Activated effector memory CD4-positive, alpha-beta T cell treated with Interleukin-2 at 50 U/mL for 16 hours (primary cell): ENCODE measurements around the gene C19orf67.

ENCODE experiments used
- DNase-seq: peaks from one replicate; pipeline ENCODE4 v3.0.0-alpha.2; 2020

Gene C19orf67

DNA sequence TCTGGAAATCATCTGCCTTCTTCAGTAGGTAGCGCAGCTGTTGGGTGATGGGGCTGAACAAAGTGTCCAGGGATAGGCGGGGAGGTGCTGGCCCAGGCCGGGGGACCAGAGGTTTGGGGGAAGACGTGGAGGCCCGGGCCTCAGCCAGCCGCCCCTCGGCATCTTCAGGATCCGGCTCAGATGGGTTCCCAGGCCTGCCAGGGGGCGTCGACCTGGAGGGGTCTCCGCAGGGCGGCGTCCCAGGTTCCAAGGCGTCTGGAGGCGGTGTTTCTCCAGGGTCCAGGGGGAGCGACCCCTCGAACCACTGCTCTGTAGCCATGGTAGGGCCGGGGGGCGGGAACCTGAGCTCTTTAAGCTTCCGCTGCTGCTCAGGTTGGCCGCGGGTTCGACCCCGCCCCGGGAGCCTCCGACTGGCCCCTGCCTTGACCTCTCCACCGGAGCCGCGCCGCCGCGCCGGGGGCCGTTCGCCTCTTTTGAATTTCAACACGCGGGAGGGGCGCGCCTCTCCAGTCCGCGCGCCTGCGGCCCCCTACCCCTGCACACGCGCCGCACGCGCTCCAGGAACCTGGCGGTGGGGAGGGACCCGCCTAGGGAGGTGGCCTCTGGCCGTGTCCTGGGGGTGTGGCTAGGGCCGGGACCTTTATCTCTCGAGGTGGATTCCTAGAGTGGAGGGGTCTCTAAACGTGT, at the start of gene C19orf67:
TSS of gene C19orf67 (minus strand) at position 475 of the 687 bp plus-strand sequence. CDS start at position 319, 156 bp downstream.
- DNase-seq, result no peak

DNA sequence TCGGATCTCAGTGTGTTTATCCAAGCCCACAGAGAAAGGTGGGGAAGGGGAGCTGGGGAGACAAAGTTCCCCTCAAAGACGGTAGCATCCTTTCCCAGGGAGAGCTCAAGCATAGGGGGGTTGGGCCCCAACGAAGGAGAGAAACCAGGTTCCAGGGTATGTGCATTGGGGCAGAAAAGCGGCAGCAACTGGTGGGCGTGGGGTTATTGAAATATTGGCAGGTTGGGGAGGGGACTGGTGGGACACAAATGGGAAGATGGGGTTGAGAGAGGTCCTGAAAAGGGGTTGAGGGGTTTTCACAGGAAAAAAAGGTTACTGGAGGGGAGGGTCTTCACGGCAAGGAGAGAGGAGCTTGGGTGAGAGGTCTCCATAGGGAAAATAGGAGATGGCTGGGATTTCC, 49.8 kb upstream of the C19orf67 start:
- no peak for DNase-seq

DNA sequence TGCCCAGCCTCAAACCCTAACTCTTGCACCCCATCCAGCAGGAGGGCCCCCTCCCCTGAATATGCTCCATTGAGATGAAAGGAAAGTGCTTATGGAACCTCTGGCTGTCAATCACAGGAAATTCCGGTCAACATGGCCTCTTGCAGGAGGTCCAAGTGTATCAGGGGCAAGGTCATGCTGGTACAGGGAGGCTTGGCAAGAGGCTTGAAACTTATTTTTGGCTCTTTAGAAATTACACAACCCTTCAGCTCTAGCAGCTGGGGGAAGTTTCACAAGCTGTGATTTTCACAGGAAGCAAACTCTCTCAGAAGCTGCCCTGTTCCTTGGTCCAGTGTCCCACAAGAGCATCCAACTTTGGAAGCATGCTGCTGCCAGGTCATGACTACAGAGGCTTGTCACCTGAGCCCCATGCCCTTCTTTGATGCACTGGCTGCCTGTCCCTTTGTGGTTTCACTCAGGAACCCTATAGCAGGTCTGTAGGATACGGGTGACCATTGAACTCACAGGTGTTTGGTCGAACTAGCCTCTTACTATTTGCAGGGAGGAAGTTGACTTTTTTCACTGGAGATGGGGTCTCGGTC, 42.4 kb upstream of the C19orf67 start:
- no peak for DNase-seq

DNA sequence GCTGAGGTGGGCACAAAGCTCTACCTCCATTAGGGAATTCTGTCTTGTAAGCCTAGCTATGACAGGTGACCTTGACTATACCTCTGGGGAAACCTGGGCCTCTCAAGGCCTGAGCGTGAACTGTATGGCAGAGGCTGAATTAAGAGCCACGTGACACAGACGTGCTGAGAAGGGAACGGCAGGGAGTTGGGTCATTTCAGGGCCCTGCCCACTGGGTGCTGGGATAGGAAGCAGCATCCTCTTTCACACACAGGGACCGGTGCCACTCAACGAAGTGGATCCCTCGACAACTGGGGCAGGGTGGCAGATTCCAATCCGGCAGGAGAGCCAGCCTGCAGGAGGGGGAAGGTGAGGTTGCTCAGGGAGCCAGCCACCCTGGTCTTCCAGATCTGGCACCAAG, 41.6 kb upstream of the C19orf67 start:
- DNase-seq, result no peak

DNA sequence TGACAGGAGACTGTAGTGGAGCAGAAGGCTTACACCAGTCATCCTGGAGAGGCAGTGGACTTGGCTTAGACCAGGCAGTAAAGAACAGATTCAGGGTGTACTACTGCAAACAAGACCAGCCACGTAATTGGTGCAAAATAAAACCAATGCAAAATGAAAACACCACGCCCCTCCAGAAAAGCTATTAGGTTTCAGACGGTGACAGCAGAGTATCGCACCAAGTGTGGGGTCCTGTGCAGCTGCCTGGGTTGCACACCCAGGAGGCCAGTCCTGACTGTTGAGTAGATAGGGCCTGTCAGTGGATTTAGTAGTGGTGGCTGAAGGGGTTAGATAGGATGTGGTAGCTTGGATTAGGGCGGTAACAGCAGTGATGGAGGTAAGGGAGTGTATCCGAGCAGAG, 37.3 kb upstream of the C19orf67 start:
- DNase-seq, result no peak

DNA sequence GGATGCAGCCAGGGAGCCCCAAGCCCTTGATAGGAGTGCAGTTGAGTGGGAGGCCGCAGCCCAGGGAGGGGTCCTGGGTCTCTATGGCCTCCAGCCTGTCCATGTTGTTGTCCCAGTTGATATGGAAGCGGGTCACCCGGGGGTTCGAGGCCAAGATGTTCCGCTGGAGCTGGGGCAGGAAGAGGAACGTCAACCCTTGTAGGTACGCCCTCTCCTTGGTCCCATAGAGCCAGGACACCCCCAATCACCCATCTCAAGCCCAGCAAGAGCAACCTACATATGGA, 34.9 kb upstream of the C19orf67 start:
- no peak for DNase-seq

DNA sequence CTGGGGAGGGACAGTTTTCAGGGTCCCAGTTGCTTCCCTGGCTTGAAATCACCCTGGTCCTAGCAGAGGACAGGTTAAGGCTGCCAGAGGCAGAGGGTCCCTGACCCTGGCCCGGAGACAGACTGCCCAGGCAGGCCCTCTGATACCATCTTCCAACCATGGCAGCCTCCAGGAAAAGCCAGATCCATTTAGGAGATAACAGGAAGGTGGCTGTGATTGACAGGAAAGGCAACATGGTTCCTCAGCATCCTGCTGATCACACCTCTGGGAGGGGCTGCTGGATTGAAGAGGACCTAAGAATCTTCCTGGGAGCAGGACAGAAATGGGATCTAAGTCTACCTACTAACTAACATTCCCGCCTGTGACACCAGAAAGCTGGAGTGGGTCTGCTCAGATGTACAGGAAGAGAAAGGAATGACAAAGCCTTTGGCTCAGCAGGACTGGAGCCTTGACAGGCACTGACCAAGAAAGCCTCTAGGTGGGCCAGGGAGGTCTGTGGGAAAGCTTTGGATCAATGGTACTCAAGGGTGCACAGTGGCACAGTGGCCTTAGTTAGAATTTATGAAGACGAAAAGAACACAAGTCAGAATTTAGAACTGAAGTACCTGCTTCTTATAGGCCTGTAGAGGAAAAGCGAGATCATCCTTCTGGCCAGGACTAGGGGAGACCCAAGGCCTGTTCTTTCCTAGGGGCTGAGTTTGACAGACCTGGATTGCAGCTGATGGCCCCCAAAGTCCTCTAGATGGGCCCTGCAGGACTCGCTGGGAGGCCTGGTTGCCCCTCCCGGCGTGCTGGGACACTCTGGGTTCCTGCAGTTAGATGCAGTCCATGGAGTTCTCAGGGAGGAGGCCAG, 34.3 kb upstream of the C19orf67 start:
- no peak for DNase-seq

DNA sequence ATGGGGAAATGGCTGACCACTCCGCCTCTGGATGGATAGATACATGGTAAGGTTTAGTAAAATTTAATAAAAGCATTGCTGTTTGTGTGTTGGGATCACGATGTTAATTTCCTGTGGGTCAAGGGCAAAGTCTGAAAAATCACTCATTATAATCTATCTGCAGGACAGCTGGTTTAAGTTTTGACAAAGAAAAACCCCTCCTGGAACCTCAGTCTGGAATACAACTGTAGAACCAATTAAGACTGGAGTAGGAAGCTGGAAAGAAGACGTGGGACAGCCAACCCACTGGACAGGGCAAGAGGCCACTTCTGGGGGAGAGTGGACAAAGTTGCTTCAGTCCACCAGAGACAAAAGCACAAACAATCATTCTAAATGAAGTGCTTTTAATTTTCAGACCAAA, 33.6 kb upstream of the C19orf67 start:
- DNase-seq, result no peak

DNA sequence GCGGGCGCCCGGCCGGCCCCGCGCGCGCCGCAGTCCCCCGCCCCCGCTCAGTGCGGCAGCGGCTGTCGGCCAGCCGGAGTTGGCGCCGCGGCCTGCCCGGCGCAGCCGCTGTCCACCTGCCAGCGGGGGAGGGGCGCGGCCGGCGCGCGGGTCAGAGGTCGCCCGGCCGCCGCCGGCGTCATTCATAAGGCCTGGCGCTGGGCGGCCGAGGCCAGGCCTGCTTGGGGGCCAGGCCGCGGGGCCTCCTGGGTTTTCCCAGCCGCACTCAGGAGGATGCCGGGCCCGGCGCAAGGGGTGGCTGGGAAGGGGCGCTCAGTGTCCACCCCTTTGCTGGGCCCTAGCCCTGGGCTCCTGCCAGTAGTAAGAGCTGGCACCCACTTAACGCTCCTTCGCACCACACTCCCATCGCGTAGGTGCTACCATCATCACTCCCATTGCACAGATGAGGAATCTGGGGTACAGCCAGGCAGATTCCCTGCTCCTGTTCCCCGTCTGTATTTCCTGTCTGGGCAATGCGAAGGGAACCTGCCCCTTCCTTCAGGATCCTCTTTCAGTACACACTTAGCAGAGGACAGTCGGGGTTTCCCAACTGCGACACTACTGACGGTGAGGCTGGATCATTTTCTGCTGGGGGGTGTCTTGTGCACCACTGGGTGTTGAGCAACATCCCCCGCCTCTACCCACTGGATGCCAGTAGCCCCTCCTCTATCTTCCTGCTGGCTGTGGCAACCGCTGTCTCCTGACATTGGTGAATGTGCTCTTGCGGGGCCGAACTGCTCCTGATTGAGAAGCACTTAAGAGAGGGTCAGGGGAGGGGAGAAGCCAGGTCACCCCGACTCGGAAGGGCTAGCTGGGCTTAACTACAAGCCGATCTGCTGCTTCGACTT, 32.8 kb upstream of the C19orf67 start:
- DNase-seq, result peak; percentile 11

DNA sequence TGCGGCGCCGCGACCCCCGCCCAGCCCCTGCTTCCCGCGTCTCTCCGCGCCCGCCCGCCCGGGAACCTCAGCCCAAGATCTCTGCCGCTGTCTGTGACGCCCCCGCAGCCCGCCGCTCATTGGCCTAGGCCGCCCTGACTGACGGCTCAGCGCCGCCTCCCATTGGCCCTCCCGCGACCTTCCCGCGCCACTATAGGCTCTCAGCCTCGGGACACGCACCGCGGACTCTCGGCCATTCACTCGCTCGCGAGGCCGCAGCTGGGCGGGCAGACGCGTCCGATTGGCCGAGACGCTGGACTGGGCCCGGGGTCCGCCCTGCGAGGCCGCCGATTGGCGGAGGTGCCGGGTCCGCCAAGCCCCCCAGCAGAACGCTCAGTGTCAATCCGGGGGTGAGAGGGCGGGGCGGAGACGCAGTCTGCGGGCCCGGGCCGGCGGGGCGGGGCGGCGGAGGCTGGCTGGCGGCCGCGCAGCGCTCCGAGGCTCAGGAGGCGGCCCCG, 32.1 kb upstream of the C19orf67 start, which contains the start of gene PRKACA:
TSS of gene PRKACA (minus strand) at position 95 of the 497 bp plus-strand sequence. CDS start 215 bp downstream, outside the sequence.
- peak; percentile 98 for DNase-seq

DNA sequence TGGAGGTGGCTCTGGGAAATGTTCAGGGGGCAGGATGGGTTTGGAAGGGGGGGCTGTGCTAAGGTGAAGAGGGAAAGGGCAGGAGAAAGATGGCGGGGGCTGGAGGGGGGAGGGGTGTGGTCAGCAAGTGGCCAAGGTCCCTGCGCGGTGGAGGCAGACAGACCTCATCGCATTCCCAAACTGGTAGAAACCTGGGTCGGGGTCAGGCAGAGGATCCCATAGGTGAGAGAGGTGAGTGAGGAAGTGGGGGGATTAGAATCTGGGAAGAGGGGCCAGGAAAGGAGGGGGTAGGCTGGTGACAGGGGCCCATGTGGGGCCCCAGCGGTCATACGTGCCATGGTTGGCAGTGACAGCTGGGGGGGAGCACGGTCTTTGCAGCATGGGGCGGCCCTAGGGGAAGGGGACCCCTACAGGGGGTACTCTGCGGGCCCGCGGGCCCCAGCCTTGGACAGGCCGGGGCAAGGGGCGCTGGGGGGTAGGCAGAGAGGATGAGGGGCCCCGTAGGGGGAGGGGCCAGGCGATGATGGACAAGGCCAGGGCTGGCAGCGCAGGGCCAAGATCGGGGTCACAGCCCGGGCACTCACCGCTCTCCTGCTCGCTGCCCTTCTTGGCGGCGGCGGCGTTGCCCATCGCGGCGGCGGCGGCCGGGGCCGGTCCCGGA, 31.5 kb upstream of the C19orf67 start:
- no peak for DNase-seq

DNA sequence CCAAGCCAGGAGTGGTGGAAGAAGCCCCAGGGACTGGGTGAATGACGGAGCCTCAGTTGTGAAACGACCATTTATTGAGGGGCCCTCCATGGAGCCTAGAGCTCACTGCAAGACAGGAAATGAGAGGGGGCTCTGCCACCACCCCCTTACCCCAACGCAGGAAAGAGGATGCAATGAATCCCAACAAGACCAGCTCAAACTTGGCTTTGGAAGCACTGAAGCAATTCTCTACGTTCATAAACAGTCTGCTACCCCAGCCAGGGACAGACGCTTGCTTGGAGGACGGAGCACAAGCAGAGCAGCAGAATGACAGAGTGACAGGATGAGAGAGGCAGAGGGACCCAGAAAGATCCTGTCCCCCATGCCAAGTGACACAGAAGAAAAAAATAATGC, 30.9 kb upstream of the C19orf67 start:
- no peak for DNase-seq

DNA sequence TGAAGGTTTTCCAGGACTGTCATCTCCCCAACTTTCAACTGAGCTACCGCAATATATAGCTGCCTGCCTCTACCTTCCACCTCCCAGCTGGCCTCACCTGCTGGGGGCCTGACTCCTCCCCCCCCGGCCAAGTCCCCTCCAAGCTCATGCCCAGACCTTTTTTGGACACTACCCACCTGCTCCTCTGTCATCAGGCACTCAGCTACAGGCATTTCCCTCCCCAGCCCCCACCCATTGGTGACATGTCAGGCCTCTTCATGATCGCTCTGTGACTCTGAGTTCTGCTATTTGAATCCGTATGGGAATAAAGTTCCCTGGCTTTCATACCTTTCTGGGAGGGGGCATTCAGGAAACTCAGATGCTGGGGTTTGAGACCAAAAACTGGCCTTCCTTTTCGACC, 30.2 kb upstream of the C19orf67 start:
- DNase-seq, result no peak

DNA sequence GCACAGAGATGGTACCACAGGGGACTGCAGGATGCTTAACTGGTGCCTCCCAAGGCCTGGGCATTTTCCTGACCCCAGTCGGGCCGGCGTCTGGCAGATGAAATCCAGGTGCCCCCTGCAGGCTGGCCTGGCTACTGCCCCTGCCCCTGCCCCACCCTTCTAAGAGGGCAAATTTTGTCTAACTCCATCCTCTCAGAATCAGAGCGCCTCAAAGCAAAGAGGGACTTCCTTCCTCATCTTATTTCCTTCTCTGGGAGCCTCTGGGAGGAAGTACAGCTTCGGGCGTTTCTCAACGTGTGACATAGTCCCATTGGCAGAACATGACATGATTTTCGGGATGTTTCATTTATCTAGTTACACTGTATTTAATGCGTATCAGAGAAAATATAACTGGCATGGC, 29.3 kb upstream of the C19orf67 start:
- DNase-seq, result peak; percentile 25

DNA sequence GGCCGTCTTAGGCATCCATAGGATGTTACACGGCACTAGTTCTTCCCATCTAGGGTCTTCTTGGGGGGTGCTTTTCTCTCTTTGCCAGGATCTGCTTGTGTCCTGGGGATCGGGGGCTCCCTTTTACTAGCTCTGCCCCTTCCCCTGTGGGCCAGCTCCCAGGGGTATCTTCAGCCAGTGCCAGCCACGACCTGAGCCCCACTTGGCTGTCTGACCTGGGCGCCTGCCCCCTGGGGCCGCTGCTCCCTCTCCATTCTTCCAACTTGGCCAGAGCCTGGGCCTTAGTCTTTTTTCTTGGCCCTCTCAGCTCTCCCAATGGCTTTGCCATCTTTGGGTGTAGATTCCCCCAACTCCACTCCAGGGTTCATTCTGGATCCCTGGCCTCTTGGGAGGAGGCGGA, 28.9 kb upstream of the C19orf67 start:
- no peak for DNase-seq

DNA sequence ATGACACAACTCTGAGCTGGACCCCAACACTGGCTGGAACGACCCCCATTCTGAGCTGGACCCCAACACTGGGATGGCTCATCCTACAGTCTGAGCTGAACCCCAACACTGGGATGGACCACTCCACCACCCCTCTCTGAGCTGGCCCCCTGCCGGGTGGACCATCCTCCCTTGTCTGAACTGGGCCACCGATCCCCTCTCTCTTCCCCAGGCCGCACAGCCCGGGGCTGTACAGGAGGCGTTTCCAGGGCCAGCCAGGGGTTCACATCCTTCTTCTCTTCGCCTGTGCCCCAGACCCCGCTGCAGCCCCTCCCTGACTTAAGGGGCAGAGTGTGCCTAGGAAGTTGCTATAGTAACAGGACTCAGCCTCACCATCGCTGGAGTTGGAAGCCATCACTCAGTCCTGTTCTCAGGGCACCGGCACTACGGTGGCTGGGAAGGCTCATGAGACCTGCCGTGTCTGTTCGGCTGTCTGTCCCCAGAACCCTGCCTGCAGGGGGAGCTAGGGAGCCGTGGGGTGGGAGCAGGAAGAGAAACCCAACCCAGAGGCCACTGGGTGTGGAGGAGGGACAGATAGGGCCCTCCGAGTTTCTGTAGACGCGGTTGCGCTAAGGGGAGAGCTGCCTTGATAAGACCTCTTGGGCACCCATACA, 28.3 kb upstream of the C19orf67 start:
- no peak for DNase-seq

DNA sequence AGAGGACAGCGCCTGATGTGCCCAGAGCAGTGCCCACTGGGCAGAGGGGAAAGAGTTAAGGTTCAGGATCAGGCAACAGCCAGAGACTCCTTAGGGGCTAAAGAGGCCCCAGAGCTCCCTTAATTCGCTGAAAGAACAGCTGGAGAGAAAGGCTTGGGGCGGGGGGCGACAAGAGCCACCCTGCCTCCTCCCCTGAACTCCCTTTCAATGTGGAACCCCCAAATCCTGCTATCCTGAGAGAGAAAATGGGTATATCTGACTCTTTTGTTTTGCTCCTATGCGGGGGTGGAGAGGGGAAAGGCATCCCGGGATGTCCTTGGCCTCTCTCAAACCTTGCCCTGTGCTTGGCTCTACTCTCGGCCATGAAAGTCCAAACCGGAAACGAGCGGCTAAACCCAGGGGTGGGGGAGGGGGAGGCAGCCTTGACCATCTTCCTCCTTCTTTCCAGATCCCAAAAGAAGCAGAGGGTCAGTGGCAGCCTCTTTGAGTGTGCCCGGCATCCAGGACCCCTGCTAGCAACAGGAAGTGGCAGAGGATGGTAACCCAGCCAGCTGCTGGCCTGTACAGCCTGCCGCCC, 27.3 kb upstream of the C19orf67 start:
- no peak for DNase-seq

DNA sequence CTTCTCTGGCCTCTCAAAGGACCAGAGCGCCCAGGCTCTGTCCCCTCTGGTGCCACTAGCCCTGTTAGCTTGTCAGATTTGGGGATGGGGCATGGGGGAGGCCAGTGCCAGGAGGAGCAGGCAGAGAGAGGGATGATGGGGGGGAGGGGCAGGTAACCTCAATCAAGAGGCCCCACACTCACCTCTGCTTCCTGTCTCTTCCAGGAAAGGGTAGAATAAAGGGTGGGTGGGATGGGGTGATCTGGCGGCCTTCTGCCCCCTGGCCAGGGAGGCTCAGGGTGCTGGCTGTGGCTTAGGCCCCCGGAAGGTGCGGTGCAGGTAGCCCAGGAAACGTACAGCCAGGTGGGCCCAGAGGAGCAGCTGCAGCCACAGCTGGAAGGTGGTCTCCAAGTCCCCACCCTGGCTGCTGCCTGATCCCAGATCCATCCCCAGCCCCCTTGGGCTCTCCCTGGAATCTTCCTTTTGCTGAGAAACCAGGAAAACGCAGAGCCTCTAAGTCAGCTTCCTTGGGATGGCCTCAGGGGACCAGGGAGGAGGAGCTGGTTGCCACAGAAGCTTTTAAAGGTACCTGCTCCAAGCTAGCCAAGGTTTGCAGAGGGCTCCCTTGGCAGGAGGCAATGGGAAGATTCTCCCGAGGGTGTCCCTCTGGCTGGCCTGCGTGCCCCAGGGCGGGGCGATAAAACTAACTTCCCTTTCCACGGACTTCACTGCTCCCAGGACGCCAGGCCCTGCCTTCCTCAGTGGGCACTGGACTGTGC, 26.6 kb upstream of the C19orf67 start:
- DNase-seq, result no peak

DNA sequence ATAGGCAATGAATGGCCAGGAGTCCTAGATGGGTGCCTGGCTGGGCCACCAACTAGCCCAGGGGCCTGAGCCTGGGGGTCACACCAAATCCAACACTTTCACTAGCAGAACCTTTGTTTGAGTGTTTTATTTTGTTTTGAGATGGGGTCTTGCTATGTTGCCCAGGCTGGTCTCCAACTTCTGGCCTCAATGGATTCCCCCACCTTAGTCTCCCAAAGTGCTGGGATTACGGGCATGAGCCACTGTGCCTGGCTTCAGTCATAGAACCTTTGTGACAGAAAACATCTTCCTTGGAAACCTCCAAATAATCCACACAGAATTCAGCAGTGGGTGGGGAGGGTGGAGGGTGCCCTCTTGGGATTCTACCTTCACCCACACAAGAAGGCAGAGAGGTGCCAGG, 25.9 kb upstream of the C19orf67 start:
- no peak for DNase-seq

DNA sequence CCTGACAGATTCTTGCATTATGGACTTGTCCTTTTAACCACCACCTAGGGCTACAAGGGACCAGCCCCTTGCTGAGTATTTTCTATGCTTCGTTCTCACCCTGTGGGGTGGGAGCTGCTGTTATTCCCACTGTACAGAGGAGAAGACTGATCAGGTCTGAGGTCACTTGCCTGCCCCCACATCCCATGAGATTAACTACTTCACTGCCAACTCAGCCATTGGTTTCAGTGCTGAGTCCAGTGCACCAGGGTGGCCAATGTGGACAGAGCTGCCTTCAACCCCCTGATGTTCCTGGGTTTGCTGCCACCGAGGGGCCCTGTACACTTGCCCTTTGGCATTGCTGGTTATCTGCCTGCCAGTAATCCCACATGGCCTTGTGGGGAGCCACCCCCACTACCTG, 25.1 kb upstream of the C19orf67 start:
- no peak for DNase-seq
